Right cardiac atrium (tissue), 5 donors: ENCODE data around the gene LYZL1. TPM values are rescaled to one million over a fixed set of nuclear protein-coding genes. Genes with fewer than 3 reads are reported as not detected.
"Not testable (repeated sequence)": the region's sequence is repeated elsewhere in the genome, so short reads cannot be mapped to it uniquely, and the experiment has no call there.

Experiments
- ATAC-seq, 2 donors: fragments of 200-7000 bp; cut with Tn5 transposase; one replicate each; pipeline versions ENCODE4 v1.8.0 to v1.9.1; 2020; ENCODE audit warnings: moderate library complexity in 2 of 2, mild to moderate bottlenecking in 1 of 2
- DNase-seq, 3 donors: peaks; one replicate each; pipeline ENCODE4 v3.0.0-alpha.2; 2020
- H3K27ac ChIP-seq: one replicate; pipeline ENCODE4 v1.5.1; 2013; ENCODE audit warnings: mild to moderate bottlenecking, low read length, control low read depth, moderate library complexity
- H3K27me3 ChIP-seq: one replicate; pipeline ENCODE4 v1.6.1; 2013; ENCODE audit not compliant: control insufficient read depth, insufficient read depth
- H3K4me1 ChIP-seq: one replicate; pipeline ENCODE4 v1.6.1; 2013; ENCODE audit warnings: low read length; ENCODE audit not compliant: control insufficient read depth, insufficient read depth
- H3K4me3 ChIP-seq: one replicate; pipeline ENCODE4 v1.5.1; 2013; ENCODE audit warnings: low read length, control low read depth
- H3K9me3 ChIP-seq: one replicate; pipeline ENCODE4 v1.6.1; 2013; ENCODE audit warnings: low read length; ENCODE audit not compliant: control insufficient read depth
- WGBS: extraction: QIAGEN DNeasy Blood & Tissue Kit; methylation state at CpG from one replicate; pipeline ENCODE4 v1.1.7; 2013; 5-methylcytosine and 5-hydroxymethylcytosine counted together
- intact Hi-C, 4 donors: fragments of 100-400 bp; cut with DNase I; formaldehyde crosslinking; loops; one replicate each; pipeline versions ENCODE4 v1.11.0 to v1.14.0; 2022 to 2023
- polyA plus RNA-seq: library from polyadenylated mRNA; stranded (reverse); fragments of 200-250 nt; gene quantifications from one replicate; pipeline ENCODE4 v1.2.3, GENCODE V29; 2013
- total RNA-seq, 4 donors: library from RNA; stranded (reverse); fragmentation: NEBNext Ultra II Directional; extraction: Animal tissue kit (Norgen Biotek cat#: 25700); gene quantifications; one replicate each; pipeline ENCODE4 v1.2.1, GENCODE V29; 2021
- donor health status: healthy with polysubstance abuse.
- donor health status: DM: no; HTN: yes; CAD: no.
- donor health status: DM: no; HTN: no; CAD: no.
- donor health status: DM: no; HTN: yes; CAD: no; lungs with severe emphysema.
- donor health status: DM: yes; HTN: yes; CAD: no.

Gene LYZL1
- total and polyA plus RNA-seq, 5 donors: not detected

- Histone ChIP-seq H3K27ac (no peak overlapping the region), H3K4me3 (no peak overlapping the region), H3K9me3 (no peaks in the 10 kb centered on the region), H3K4me1 (no peaks in the 10 kb centered on the region), H3K27me3 (no peaks in the 10 kb centered on the region)
- ATAC-seq (no peak), DNase-seq (no peak)
- intact Hi-C loops: no loop called here
- 79% methylated on average over 3 of the region's 3 CpGs for WGBS
Measured at GRCh38 chr10:29353887-29354561, 65.2 kb downstream of the LYZL1 start.

- DNase-seq (no peak), ATAC-seq (no peak)
- Histone ChIP-seq H3K4me3 (no peak overlapping the region), H3K27me3 (no peaks in the 10 kb centered on the region), H3K9me3 (no peaks in the 10 kb centered on the region), H3K27ac (no peak overlapping the region), H3K4me1 (no peaks in the 10 kb centered on the region)
- WGBS: 76% methylated on average over 6 of the region's 6 CpGs
- intact Hi-C loops: no loop called here
Measured at GRCh38 chr10:29355411-29355991, 66.6 kb downstream of the LYZL1 start.

- Histone ChIP-seq H3K9me3 (no peaks in the 10 kb centered on the region), H3K4me1 (no peaks in the 10 kb centered on the region), H3K27ac (no peak overlapping the region), H3K4me3 (no peak overlapping the region), H3K27me3 (no peaks in the 10 kb centered on the region)
- 98% methylated on average over 2 of the region's 2 CpGs for WGBS
- DNase-seq: no peak
- ATAC-seq: no peak
- intact Hi-C loops: no loop called here
Measured at GRCh38 chr10:29356931-29357330, 68.1 kb downstream of the LYZL1 start.

GRCh38 chr10:29358010-29358616 is 69.2 kb downstream of the LYZL1 start:
- intact Hi-C loops: no loop called here

GRCh38 chr10:29360215-29360853 is 71.5 kb downstream of the LYZL1 start:
- H3K4me1 ChIP-seq, H3K27me3 ChIP-seq, H3K27ac ChIP-seq, H3K9me3 ChIP-seq, H3K4me3 ChIP-seq, intact Hi-C loops, ATAC-seq, DNase-seq: not testable (repeated sequence)
- WGBS: 94% methylated on average over 18 of the region's 18 CpGs

More at GRCh38 chr10:29358010-29358616, 69.2 kb downstream of the LYZL1 start:
- Histone ChIP-seq H3K4me3 (no peak overlapping the region), H3K27ac (no peak overlapping the region), H3K27me3 (no peaks in the 10 kb centered on the region), H3K4me1 (no peaks in the 10 kb centered on the region), H3K9me3 (no peaks in the 10 kb centered on the region)
- DNase-seq (no peak), ATAC-seq (no peak)
- WGBS: 72% methylated on average over 12 of the region's 12 CpGs
